HG03342 (cell line): ENCODE data around the gene TMEM132A.

Experiments
- ATAC-seq: cut with Tn5 transposase; IDR thresholded peaks from one replicate; pipeline ENCODE4 v1.9.1; 2021; ENCODE audit warnings: mild to moderate bottlenecking, moderate library complexity; ENCODE audit not compliant: unreplicated experiment

TMEM132A gene

DNA sequence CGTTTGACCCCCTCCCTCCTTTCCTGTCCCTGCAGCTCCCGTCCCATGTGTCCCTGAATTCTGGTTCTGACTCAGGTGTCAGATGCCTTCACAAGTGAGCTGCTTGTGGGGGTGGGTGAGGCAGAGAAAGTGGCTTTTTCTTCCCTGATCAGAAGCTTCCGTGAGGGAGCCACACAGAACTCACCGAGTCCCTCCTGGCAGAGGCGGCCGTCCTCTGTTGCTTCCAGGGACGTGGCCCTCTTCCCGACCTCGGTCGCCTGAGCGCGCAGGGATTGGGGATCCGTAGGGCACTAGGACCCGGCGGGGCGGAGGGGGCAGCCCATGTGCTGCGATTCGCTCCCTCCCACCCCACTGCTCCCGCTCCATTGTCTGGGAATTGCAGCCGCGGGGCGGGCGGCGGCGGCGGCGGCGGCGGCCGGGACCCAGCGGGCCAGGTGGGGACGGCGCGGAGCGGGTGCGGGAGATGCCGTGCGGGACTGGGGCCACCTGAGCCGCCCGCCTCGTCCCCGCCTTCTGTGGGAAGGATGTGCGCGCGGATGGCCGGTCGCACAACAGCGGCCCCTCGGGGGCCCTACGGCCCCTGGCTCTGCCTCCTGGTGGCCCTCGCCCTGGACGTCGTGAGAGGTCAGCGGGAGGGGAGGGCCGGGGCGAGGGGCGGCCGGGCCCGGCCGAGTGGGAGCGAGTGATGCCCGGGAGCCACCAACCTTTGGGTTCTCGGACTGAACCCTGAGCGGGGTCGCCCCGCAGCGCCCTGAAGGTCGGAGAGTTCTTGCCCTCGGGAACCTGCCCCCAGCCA, at the start of gene TMEM132A:
Gene TMEM132A, plus strand, starts transcription at position 351 of the 796 bp plus-strand sequence. Its CDS starts 174 bp downstream, at position 525.
- ATAC-seq: no peak

GRCh38 chr11:60875366-60876167, 48.7 kb upstream of the TMEM132A start:
- ATAC-seq: no peak

DNA sequence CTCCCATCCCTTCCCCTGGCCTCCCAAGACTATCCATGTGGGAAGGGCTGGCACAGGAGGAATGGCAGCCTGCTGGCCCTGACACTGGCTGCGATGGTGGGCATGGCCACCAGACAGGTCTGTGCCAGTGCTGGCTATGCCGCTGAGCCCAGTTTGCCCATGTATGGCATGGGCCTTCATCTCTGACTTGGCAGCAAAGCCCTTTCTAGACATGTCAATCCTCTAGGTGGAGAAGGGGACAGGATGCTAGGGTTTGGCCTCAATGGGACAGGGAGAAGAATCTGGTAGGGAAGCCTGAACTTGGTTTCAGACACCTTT, 48.1 kb upstream of the TMEM132A start:
- no peak for ATAC-seq

- ATAC-seq: no peak
Observed at GRCh38 chr11:60878245-60879101, 45.8 kb upstream of the TMEM132A start.

DNA sequence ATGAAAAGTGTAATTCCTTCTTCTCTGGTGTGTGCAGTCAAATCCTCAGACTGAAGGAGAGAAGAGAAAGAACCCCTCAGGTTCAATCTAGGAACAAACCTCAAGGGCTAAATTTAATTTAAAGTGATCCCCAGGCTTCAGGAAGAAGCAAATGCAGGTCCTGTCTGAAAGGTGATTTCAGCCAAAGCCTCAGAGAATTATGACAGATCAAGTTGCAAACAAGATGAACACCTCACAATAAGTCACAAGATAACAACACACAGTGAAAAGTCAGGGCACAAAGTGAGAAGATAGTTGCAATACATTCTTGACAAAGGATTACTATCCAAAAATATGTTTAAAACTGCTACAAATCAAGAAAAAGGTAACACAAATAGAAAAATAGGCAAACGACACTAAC, 45.2 kb upstream of the TMEM132A start:
- no peak for ATAC-seq

DNA sequence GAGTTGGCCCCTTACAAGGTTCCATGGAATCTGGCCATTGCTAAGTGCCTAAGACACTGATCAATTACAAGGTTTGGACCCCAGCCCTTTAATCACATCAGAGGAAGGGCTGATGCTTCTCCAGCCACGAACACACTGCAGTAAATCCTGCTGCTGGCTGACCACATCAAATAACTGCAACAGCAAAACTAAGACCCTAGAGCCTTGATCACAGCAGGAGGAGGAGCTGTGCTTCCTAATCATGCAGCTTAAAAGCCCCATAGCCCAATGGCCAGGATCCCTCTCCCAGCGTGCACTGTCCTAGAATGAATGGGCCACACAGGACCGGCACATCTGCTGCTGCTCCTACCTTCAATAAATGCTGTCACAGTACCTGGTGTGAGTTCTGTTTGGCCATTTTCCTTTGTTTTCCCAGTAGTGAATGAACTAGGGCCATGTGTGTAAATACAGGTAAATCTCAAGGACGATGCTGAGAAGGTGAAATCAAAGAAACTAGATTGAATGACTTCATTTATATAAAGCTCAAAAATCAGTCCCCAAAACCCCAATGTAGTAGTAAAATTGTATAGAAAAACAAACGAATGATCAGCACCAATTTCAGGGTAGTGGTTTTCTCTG, 44.2 kb upstream of the TMEM132A start:
- ATAC-seq: no peak

DNA sequence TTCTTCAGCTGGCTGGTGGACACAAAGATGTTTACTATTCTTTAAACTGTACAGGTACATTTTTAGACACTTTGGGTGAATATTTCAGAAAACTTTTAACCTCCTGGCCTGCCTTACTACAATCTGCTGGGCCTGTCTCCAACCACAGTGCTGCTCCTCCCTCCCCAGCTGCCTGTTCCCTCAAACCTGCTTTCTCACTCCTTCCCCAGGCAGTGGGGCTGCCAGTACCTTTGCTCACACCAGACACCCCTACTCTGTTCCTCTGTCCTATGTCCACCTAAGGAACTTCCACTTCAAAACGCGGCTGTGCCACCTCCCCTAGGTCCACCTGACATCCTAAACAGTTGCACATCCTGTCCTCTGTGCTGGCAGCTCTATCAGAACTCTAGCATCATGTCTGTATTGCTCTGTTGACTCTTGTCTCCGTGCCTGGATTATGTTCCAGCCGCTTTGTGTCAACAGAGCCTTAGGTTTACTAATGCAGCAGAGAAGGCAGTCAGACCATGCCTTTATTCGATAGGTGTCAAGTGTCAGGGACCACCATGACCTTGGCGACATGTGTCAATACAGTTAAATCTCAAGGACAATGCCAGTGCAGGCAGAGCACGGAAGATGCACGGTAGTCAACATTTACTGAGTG, 43.5 kb upstream of the TMEM132A start:
- ATAC-seq: no peak

GRCh38 chr11:60887556-60887955, 36.7 kb upstream of the TMEM132A start:
- no peak for ATAC-seq

- no peak for ATAC-seq
Observed at GRCh38 chr11:60889869-60890311, 34.4 kb upstream of the TMEM132A start.

DNA sequence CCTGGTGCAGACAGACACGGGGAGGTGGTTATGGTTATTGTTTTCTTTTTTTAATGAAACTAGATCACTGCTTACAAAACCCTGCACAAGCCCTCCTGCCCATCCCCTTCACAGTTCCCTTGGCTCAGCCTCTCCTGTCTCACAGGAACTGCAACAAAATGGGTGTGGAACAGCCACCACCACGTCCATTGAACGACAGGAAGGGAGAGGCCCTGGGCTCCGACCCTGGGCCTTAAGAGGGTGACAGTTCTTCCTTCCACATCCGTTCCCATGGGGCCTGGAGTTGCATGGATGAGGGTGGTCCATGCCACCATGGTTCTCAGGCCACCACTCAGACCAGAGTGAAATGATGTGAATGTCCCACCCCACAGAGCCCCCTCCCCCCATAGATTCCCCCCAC, 33.6 kb upstream of the TMEM132A start:
- ATAC-seq: no peak

GRCh38 chr11:60891103-60891741, 33.0 kb upstream of the TMEM132A start:
- ATAC-seq: no peak

- no peak for ATAC-seq
Observed at GRCh38 chr11:60895687-60896086, 28.6 kb upstream of the TMEM132A start.

DNA sequence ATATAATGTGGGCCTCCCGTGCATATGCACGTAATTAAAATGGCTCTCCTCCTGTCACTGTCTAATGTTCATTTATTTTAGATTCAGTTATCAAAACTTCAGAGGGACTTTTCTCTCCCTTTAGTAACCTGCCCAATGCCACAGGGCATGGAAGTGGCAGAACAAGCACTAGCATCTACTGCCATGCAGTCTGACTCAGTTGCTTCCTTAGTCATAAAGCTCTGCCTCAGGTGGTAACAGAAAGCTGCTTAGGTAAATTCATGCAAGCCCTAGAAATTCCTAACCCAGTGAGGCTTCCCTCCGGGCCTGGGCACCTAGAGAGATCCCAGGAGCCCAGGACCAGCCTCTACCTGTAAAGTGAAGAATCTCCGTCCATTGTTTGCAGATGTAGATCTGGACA, 26.8 kb upstream of the TMEM132A start:
- ATAC-seq: no peak

GRCh38 chr11:60899046-60899936, 25.0 kb upstream of the TMEM132A start:
- ATAC-seq: no peak

DNA sequence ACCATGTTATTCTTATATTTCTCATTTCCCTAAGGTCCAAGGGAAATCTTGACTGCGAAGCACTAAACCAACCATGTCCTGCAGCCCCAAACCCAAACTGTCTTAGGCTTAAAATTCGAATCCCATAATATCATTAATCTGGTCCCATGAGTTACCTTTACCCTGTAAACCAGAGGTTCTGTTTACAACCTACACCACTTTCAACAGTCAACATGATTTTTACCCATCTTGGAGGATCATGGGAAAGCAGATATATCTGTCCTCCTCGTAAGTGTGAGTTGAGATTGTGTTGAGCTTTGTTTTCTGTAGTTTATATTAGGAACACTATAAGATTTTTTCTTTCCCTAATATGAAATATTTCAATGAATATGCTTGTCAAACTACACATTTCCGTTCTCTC, 24.3 kb upstream of the TMEM132A start:
- ATAC-seq: no peak

- ATAC-seq: no peak
Observed at GRCh38 chr11:60900673-60901404, 23.4 kb upstream of the TMEM132A start.

DNA sequence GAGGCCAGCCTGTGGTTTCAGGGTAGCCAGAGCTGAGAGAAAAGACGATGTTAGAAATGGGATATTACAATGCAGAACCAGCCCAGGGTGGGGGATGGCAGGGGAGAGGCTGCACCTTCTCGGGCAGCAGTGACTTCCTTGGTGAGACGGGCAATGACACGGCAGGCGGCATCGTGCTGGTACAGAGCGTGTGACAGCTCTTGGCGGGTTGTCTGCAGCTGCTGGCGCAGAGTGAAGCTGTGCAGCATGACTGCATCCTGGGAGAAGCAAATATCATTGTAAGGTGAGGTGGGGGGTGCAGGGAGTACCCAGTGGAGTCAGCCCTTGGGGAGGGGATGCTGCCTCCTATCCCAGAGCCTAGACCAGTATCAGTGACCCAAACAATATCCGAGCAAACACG, 21.6 kb upstream of the TMEM132A start:
- ATAC-seq: no peak

- ATAC-seq: no peak
Observed at GRCh38 chr11:60905047-60905446, 19.2 kb upstream of the TMEM132A start.
